H9 (cell line): ENCODE measurements around the gene DBI. TPM values are rescaled to one million over a fixed set of nuclear protein-coding genes. Genes with fewer than 3 reads are reported as not detected.

Source experiments
- DNase-seq: peaks from one replicate; pipeline ENCODE4 v3.0.0-alpha.2; 2017
- H2AFZ ChIP-seq: one replicate; pipeline ENCODE4 v1.6.1; 2013; ENCODE audit warnings: mild to moderate bottlenecking, low read length, control low read depth, moderate library complexity
- H2AK5ac ChIP-seq: 2 replicates; pipeline ENCODE4 v1.6.1; 2013; ENCODE audit warnings: low read length, control low read depth, mixed read lengths; ENCODE audit not compliant: insufficient read length
- H2BK120ac ChIP-seq: one replicate; pipeline ENCODE4 v1.6.1; 2013; ENCODE audit warnings: low read depth, mild to moderate bottlenecking, low read length, control low read depth, inconsistent platforms; ENCODE audit not compliant: poor library complexity, severe bottlenecking
- H2BK12ac ChIP-seq: 2 replicates; pipeline ENCODE4 v1.6.1; 2013; ENCODE audit warnings: low read length, control low read depth, mixed read lengths, low read depth; ENCODE audit not compliant: insufficient read length
- H2BK15ac ChIP-seq: 2 replicates; pipeline ENCODE4 v1.6.1; 2013; ENCODE audit warnings: low read depth, low read length, control low read depth
- H2BK20ac ChIP-seq: one replicate; pipeline ENCODE4 v1.6.1; 2013; ENCODE audit warnings: low read depth, mild to moderate bottlenecking, low read length, control low read depth, inconsistent platforms; ENCODE audit not compliant: poor library complexity, severe bottlenecking
- H2BK5ac ChIP-seq: 2 replicates; pipeline ENCODE4 v1.6.1; 2013; ENCODE audit warnings: low read length, control low read depth, mixed read lengths; ENCODE audit not compliant: insufficient read length
- H3K14ac ChIP-seq: 2 replicates; pipeline ENCODE4 v1.6.1; 2013; ENCODE audit warnings: low read length, control low read depth; ENCODE audit not compliant: insufficient read depth
- H3K18ac ChIP-seq: 2 replicates; pipeline ENCODE4 v1.6.1; 2013; ENCODE audit warnings: low read depth, mild to moderate bottlenecking, mixed read lengths, low read length, control low read depth; ENCODE audit not compliant: insufficient read length
- H3K23ac ChIP-seq: 2 replicates; pipeline ENCODE4 v1.6.1; 2013; ENCODE audit warnings: low read length, control low read depth, mixed read lengths, low read depth; ENCODE audit not compliant: insufficient read length
- H3K23me2 ChIP-seq: 2 replicates; pipeline ENCODE4 v1.6.1; 2013; ENCODE audit warnings: low read depth, mild to moderate bottlenecking, mixed read lengths, low read length, control low read depth; ENCODE audit not compliant: insufficient read length, poor library complexity, severe bottlenecking
- H3K27ac ChIP-seq: 2 replicates; pipeline ENCODE4 v1.5.1; 2013; ENCODE audit warnings: low read length, control low read depth, mixed read lengths, low read depth; ENCODE audit not compliant: insufficient read length
- H3K27me3 ChIP-seq: 2 replicates; pipeline ENCODE4 v1.6.1; 2013; ENCODE audit warnings: low read length, control low read depth, inconsistent platforms; ENCODE audit not compliant: insufficient read depth
- H3K4ac ChIP-seq: 2 replicates; pipeline ENCODE4 v1.6.1; 2013; ENCODE audit warnings: low read depth, mild to moderate bottlenecking, control low read depth, inconsistent platforms, low read length, moderate library complexity
- H3K4me1 ChIP-seq: 2 replicates; pipeline ENCODE4 v1.6.1; 2013; ENCODE audit warnings: low read length, control low read depth, inconsistent platforms; ENCODE audit not compliant: insufficient read depth
- H3K4me2 ChIP-seq: 2 replicates; pipeline ENCODE4 v1.6.1; 2013; ENCODE audit warnings: low read length, control low read depth, mixed read lengths; ENCODE audit not compliant: insufficient read length, insufficient read depth
- H3K56ac ChIP-seq: 2 replicates; pipeline ENCODE4 v1.6.1; 2013; ENCODE audit warnings: low read depth, mild to moderate bottlenecking, mixed read lengths, low read length, control low read depth; ENCODE audit not compliant: insufficient read length
- H3K79me1 ChIP-seq: 2 replicates; pipeline ENCODE4 v1.6.1; 2013; ENCODE audit warnings: low read depth, mild to moderate bottlenecking, moderate library complexity, low read length, control low read depth, inconsistent platforms; ENCODE audit not compliant: insufficient read depth, poor library complexity, severe bottlenecking
- H3K79me2 ChIP-seq: 2 replicates; pipeline ENCODE4 v1.6.1; 2013; ENCODE audit warnings: low read length, control low read depth, inconsistent platforms; ENCODE audit not compliant: insufficient read depth
- H3K9ac ChIP-seq: 2 replicates; pipeline ENCODE4 v1.6.1; 2013; ENCODE audit warnings: low read length, control low read depth, mixed read lengths; ENCODE audit not compliant: insufficient read length; ENCODE audit errors: extremely low read depth
- H3K9me3 ChIP-seq: one replicate; pipeline ENCODE4 v1.6.1; 2013; ENCODE audit warnings: low read depth, low read length, inconsistent platforms; ENCODE audit not compliant: control insufficient read depth
- H3T11ph ChIP-seq: one replicate; pipeline ENCODE4 v1.6.1; 2013; ENCODE audit warnings: mild to moderate bottlenecking, low read length, control low read depth, inconsistent platforms
- H4K20me1 ChIP-seq: one replicate; pipeline ENCODE4 v1.6.1; 2013; ENCODE audit not compliant: control insufficient read depth, insufficient read length, insufficient read depth
- H4K5ac ChIP-seq: 2 replicates; pipeline ENCODE4 v1.6.1; 2013; ENCODE audit warnings: low read depth, mild to moderate bottlenecking, mixed read lengths, low read length, control low read depth; ENCODE audit not compliant: insufficient read length
- H4K8ac ChIP-seq: replicated peaks from 2 replicates; pipeline ENCODE4 v1.6.1; 2013; ENCODE audit warnings: low read length, control low read depth, mixed read lengths, low read depth; ENCODE audit not compliant: insufficient read length
- H4K91ac ChIP-seq: 2 replicates; pipeline ENCODE4 v1.6.1; 2013; ENCODE audit warnings: low read depth, mild to moderate bottlenecking, moderate library complexity, mixed read lengths, low read length, control low read depth; ENCODE audit not compliant: insufficient read length
- H3K27ac Mint-ChIP-seq, 3 experiments: 2 replicates in 2 of 3; 3 replicates in 1 of 3; pipeline ENCODE4 v1.8.0; 2020 to 2021; ENCODE audit warnings: mixed read lengths in 3 of 3, mild to moderate bottlenecking in 1 of 3, moderate library complexity in 1 of 3
- H3K27me3 Mint-ChIP-seq: 2 replicates; pipeline ENCODE4 v1.8.0; 2021; ENCODE audit warnings: low read depth, mild to moderate bottlenecking, moderate library complexity, mixed read lengths
- H3K36me3 Mint-ChIP-seq, 3 experiments: 2 replicates in 2 of 3; 3 replicates in 1 of 3; pipeline ENCODE4 v1.8.0; 2020 to 2021; ENCODE audit warnings: low read depth in 3 of 3, mixed read lengths in 3 of 3; ENCODE audit not compliant: insufficient read depth in 1 of 3
- H3K4me1 Mint-ChIP-seq, 2 experiments: 2 replicates each; pipeline ENCODE4 v1.8.0; 2020; ENCODE audit warnings: mixed read lengths in 2 of 2
- H3K4me3 Mint-ChIP-seq, 2 experiments: 2 replicates in 1 of 2; 3 replicates in 1 of 2; pipeline ENCODE4 v1.8.0; 2020 to 2021; ENCODE audit warnings: mild to moderate bottlenecking in 2 of 2, mixed read lengths in 2 of 2, moderate library complexity in 1 of 2
- H3K9me3 Mint-ChIP-seq, 2 experiments: 2 replicates in 1 of 2; 3 replicates in 1 of 2; pipeline ENCODE4 v1.8.0; 2020; ENCODE audit warnings: mild to moderate bottlenecking in 2 of 2, mixed read lengths in 2 of 2, moderate library complexity in 1 of 2
- total RNA-seq: library from RNA; stranded (reverse); gene quantifications from 2 replicates; pipeline ENCODE4 v1.2.1, GENCODE V29; 2021
- TF ChIP-seq, protein P1 (sequence below): fragments of 200-600 bp; sonication (generic); conservative IDR thresholded peaks from 3 replicates; pipeline ENCODE4 v1.8.0; 2021; ENCODE audit warnings: antibody characterized with exemption, mild to moderate bottlenecking

The DBI gene
- total RNA-seq, 1 experiment from 2014 or later: 127 TPM

- Histone ChIP-seq H2BK120ac (no peak overlapping the region), H3K18ac (no peak overlapping the region), H3K4me1 (0 out of 2 replicates have a peak, but pooled peaks cover 2% of the 10 kb centered on the region), H3K79me2 (no peaks in the 10 kb centered on the region), H2AK5ac (no peak overlapping the region), H3K79me1 (no peaks in the 10 kb centered on the region), H4K91ac (no peak overlapping the region), H3K4me2 (no peak overlapping the region), H4K20me1 (no peaks in the 10 kb centered on the region), H3K9ac (no peak overlapping the region), H3K27me3 (no peaks in the 10 kb centered on the region), H2BK20ac (no peak overlapping the region), H4K5ac (no peak overlapping the region), H3K14ac (no peak overlapping the region), H3K4ac (no peak overlapping the region), H3K27ac (no peak overlapping the region), H3K23me2 (no peaks in the 10 kb centered on the region), H3K23ac (no peak overlapping the region), H2BK12ac (no peak overlapping the region), H4K8ac (no peak overlapping the region), H2BK5ac (no peak overlapping the region), H3K56ac (no peak overlapping the region), H3K9me3 (no peaks in the 10 kb centered on the region), H2BK15ac (no peak overlapping the region), H3T11ph (no peak overlapping the region), H2AFZ (no peak overlapping the region)
- DNase-seq: no peak
- peaks cover 0 to 19% (median 9%) of the 10 kb centered on the region in 3 experiments for H3K36me3 Mint-ChIP-seq
- peaks cover 18% of the 10 kb centered on the region for H3K27me3 Mint-ChIP-seq
- no peak overlapping the region for H3K27ac Mint-ChIP-seq
- H3K4me3 Mint-ChIP-seq: no peak overlapping the region
- H3K9me3 Mint-ChIP-seq: peaks cover 12 to 28% of the 10 kb centered on the region in 2 experiments
- TF ChIP-seq, protein P1, sequence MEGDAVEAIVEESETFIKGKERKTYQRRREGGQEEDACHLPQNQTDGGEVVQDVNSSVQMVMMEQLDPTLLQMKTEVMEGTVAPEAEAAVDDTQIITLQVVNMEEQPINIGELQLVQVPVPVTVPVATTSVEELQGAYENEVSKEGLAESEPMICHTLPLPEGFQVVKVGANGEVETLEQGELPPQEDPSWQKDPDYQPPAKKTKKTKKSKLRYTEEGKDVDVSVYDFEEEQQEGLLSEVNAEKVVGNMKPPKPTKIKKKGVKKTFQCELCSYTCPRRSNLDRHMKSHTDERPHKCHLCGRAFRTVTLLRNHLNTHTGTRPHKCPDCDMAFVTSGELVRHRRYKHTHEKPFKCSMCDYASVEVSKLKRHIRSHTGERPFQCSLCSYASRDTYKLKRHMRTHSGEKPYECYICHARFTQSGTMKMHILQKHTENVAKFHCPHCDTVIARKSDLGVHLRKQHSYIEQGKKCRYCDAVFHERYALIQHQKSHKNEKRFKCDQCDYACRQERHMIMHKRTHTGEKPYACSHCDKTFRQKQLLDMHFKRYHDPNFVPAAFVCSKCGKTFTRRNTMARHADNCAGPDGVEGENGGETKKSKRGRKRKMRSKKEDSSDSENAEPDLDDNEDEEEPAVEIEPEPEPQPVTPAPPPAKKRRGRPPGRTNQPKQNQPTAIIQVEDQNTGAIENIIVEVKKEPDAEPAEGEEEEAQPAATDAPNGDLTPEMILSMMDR: no peak
- peaks cover 26 to 30% of the 10 kb centered on the region in 2 experiments for H3K4me1 Mint-ChIP-seq
Measured at GRCh38 chr2:119421741-119422140, 55.0 kb downstream of the DBI start.

Other genes starting within 250 kb of the DBI start
- gene C1QL2, start 208.2 kb upstream of the DBI start, total RNA-seq: 0.81 and 0.90 TPM in 2 replicates
- 15.4 and 15.9 TPM in 2 replicates for gene STEAP3, start 143.1 kb upstream of the DBI start, total RNA-seq
- gene C2orf76, start 143 bp upstream of the DBI start, total RNA-seq: 5.7 and 7.7 TPM in 2 replicates
- gene TMEM37, start 64.9 kb downstream of the DBI start, total RNA-seq: 4.2 and 4.8 TPM in 2 replicates
- gene SCTR, start 157.5 kb downstream of the DBI start, total RNA-seq: not detected in 2 replicates
- 0.20 and 0.46 TPM in 2 replicates for gene CFAP221, start 177.5 kb downstream of the DBI start, total RNA-seq